ENCODE measurements around the gene ARFRP1.
A peak's percentile ranks its signal among the peaks of the same experiment; 100 is the strongest.

Gene ARFRP1

GRCh38 chr20:63744158-63744557 lies 36.4 kb upstream of the ARFRP1 start:
- no peak overlapping the region for H3K4me3 ChIP-seq (ENCODE audit: low read depth, low read length)

GRCh38 chr20:63743210-63743970 lies 35.6 kb upstream of the ARFRP1 start:
- H3K4me3 ChIP-seq (ENCODE audit: low read depth, low read length) = no peak overlapping the region

GRCh38 chr20:63742381-63743024 lies 34.7 kb upstream of the ARFRP1 start:
- H3K4me3 ChIP-seq (ENCODE audit: low read depth, low read length) = no peak overlapping the region

GRCh38 chr20:63741676-63742380 lies 34.1 kb upstream of the ARFRP1 start:
- H3K4me3 ChIP-seq (ENCODE audit: low read depth, low read length) = no peak overlapping the region

- H3K4me3 ChIP-seq (ENCODE audit: low read depth, low read length) = no peak overlapping the region
Observed at GRCh38 chr20:63741354-63741675, 33.5 kb upstream of the ARFRP1 start.

GRCh38 chr20:63740627-63741353 lies 33.0 kb upstream of the ARFRP1 start:
- peak overlapping the region; percentile 63 for H3K4me3 ChIP-seq (ENCODE audit: low read depth, low read length)

- peak overlapping the region; percentile 63 for H3K4me3 ChIP-seq (ENCODE audit: low read depth, low read length)
Observed at GRCh38 chr20:63740070-63740626, 32.4 kb upstream of the ARFRP1 start.

GRCh38 chr20:63739130-63740069 lies 31.6 kb upstream of the ARFRP1 start, which contains the start of gene SLC2A4RG:
Gene SLC2A4RG, plus strand, starts transcription at chr20:63739776. Its CDS starts 137 bp downstream, at chr20:63739913.
- peak within 1 kb of the TSS; percentile 63 for H3K4me3 ChIP-seq (ENCODE audit: low read depth, low read length)

GRCh38 chr20:63738687-63739129 lies 30.9 kb upstream of the ARFRP1 start:
- no peak overlapping the region for H3K4me3 ChIP-seq (ENCODE audit: low read depth, low read length)

GRCh38 chr20:63737945-63738686 lies 30.3 kb upstream of the ARFRP1 start:
- H3K4me3 ChIP-seq (ENCODE audit: low read depth, low read length) = no peak overlapping the region

- H3K4me3 ChIP-seq (ENCODE audit: low read depth, low read length) = peak overlapping the region; percentile 20
Observed at GRCh38 chr20:63737695-63737944, 29.8 kb upstream of the ARFRP1 start.

- H3K4me3 ChIP-seq (ENCODE audit: low read depth, low read length) = peak overlapping the region; percentile 20
Observed at GRCh38 chr20:63736893-63737694, 29.3 kb upstream of the ARFRP1 start.

GRCh38 chr20:63735859-63736718 lies 28.3 kb upstream of the ARFRP1 start, which contains the start of gene LIME1:
Gene LIME1, plus strand, starts transcription at chr20:63736664. Its CDS starts 886 bp downstream, at chr20:63737550.
- peak within 1 kb of the TSS; percentile 20 for H3K4me3 ChIP-seq (ENCODE audit: low read depth, low read length)

GRCh38 chr20:63734946-63735858 lies 27.4 kb upstream of the ARFRP1 start:
- no peak overlapping the region for H3K4me3 ChIP-seq (ENCODE audit: low read depth, low read length)

- H3K4me3 ChIP-seq (ENCODE audit: low read depth, low read length) = no peak overlapping the region
Observed at GRCh38 chr20:63734111-63734945, 26.6 kb upstream of the ARFRP1 start.

Data from iPS-11a (cell line).